D721Med (cell line): ENCODE data around the gene RNF223.

ENCODE experiments used
- DNase-seq: peaks from one replicate; pipeline ENCODE4 v3.0.0; 2011; ENCODE audit warnings: low spot score; ENCODE audit not compliant: insufficient read length
- FAIRE-seq: peaks from 2 replicates; lab custom pipeline; 2011; peaks lifted over from hg19 to GRCh38; lab: Jason Lieb, UNC
- CTCF ChIP-seq: IDR thresholded peaks from 2 replicates; pipeline ENCODE4 v1.5.1; 2012; ENCODE audit warnings: mild to moderate bottlenecking, control low read depth; ENCODE audit not compliant: insufficient read depth; ENCODE audit errors: missing control alignments

The RNF223 gene

GRCh38 chr1:1054099-1054700 is 19.9 kb downstream of the RNF223 start:
- no peak for TF ChIP-seq CTCF
- FAIRE-seq (no peak), DNase-seq (no peak)

GRCh38 chr1:1053682-1054081 is 20.4 kb downstream of the RNF223 start:
- no peak for DNase-seq
- FAIRE-seq: no peak
- no peak for TF ChIP-seq CTCF

- no peak for TF ChIP-seq CTCF
- DNase-seq: no peak
- FAIRE-seq: no peak
Observed at GRCh38 chr1:1053022-1053421, 21.1 kb downstream of the RNF223 start.

GRCh38 chr1:1052003-1052840 is 21.9 kb downstream of the RNF223 start:
- DNase-seq (no peak), FAIRE-seq (no peak)
- no peak for TF ChIP-seq CTCF

GRCh38 chr1:1051127-1051810 is 22.8 kb downstream of the RNF223 start:
- no peak for DNase-seq
- FAIRE-seq: no peak
- no peak for TF ChIP-seq CTCF

- DNase-seq (no peak), FAIRE-seq (no peak)
- no peak for TF ChIP-seq CTCF
Observed at GRCh38 chr1:1050577-1051052, 23.5 kb downstream of the RNF223 start.
